Loucy (cell line): ENCODE data around the gene DNM3.
A peak's percentile ranks its signal among the peaks of the same experiment; 100 is the strongest.

Experiments used
- H2AFZ ChIP-seq: fragments of 200-600 bp; sonication (generic); 2 replicates; pipeline ENCODE4 v1.6.0; 2016; ENCODE audit warnings: antibody characterized with exemption, mild to moderate bottlenecking, low read length, moderate library complexity
- H3F3A ChIP-seq: fragments of 200-600 bp; 2 replicates; pipeline ENCODE4 v1.6.0; 2016; ENCODE audit warnings: antibody characterized with exemption, low read depth, mild to moderate bottlenecking
- H3K27me3 ChIP-seq: fragments of 200-600 bp; sonication (generic); 2 replicates; pipeline ENCODE4 v1.6.1; 2014; ENCODE audit warnings: low read length, mild to moderate bottlenecking; ENCODE audit not compliant: insufficient read depth, poor library complexity, severe bottlenecking
- H3K36me3 ChIP-seq: fragments of 200-600 bp; sonication (generic); 2 replicates; pipeline ENCODE4 v1.6.1; 2016; ENCODE audit warnings: low read length; ENCODE audit not compliant: insufficient read depth
- H3K4me1 ChIP-seq: fragments of 200-600 bp; sonication (generic); 2 replicates; pipeline ENCODE4 v1.5.1; 2014; ENCODE audit warnings: low read length, mild to moderate bottlenecking; ENCODE audit not compliant: insufficient read depth, poor library complexity, severe bottlenecking
- H3K4me2 ChIP-seq: fragments of 200-600 bp; sonication (generic); 2 replicates; pipeline ENCODE4 v1.6.0; 2014; ENCODE audit warnings: antibody characterized with exemption, low read length, low read depth, mild to moderate bottlenecking; ENCODE audit not compliant: poor library complexity, severe bottlenecking
- H3K4me3 ChIP-seq: fragments of 200-600 bp; sonication (generic); 2 replicates; pipeline ENCODE4 v1.5.1; 2014; ENCODE audit warnings: low read length, mild to moderate bottlenecking, mixed read lengths; ENCODE audit not compliant: poor library complexity, severe bottlenecking
- H3K79me2 ChIP-seq: fragments of 200-600 bp; sonication (generic); 2 replicates; pipeline ENCODE4 v1.6.1; 2014; ENCODE audit warnings: low read length; ENCODE audit not compliant: insufficient read depth
- H3K9ac ChIP-seq: fragments of 200-600 bp; sonication (generic); 2 replicates; pipeline ENCODE4 v1.6.0; 2014; ENCODE audit warnings: mild to moderate bottlenecking, low read depth, low read length, moderate library complexity; ENCODE audit not compliant: poor library complexity, severe bottlenecking
- H3K9me2 ChIP-seq: fragments of 200-600 bp; sonication (generic); replicated peaks from 2 replicates; pipeline ENCODE4 v1.6.1; 2016; ENCODE audit warnings: low read depth, low read length, mixed read lengths
- H3K9me3 ChIP-seq: fragments of 200-600 bp; sonication (generic); 2 replicates; pipeline ENCODE4 v1.6.1; 2014; ENCODE audit warnings: mild to moderate bottlenecking, antibody characterized with exemption, low read length, low read depth; ENCODE audit not compliant: insufficient read depth
- H4K20me1 ChIP-seq: fragments of 200-600 bp; sonication (generic); 2 replicates; pipeline ENCODE4 v1.6.0; 2014; ENCODE audit warnings: antibody characterized with exemption, low read length, mild to moderate bottlenecking; ENCODE audit not compliant: insufficient read depth, poor library complexity, severe bottlenecking
- CTCF ChIP-seq: fragments of 200-600 bp; sonication (generic); conservative IDR thresholded peaks from 2 replicates; pipeline ENCODE4 v1.5.1; 2014; ENCODE audit warnings: mild to moderate bottlenecking, antibody characterized with exemption, low read length
- EZH2phosphoT487 ChIP-seq: fragments of 200-600 bp; IDR thresholded peaks from 2 replicates; pipeline ENCODE4 v1.6.1; 2018; ENCODE audit warnings: antibody characterized with exemption, mild to moderate bottlenecking, moderate library complexity, borderline replicate concordance

The DNM3 gene

GRCh38 chr1:171973421-171973820 is 132.1 kb downstream of the DNM3 start:
- H3K9ac ChIP-seq = no peak overlapping the region
- H3K4me3 ChIP-seq = no peak overlapping the region
- H3K4me1 ChIP-seq = no peaks in the 10 kb centered on the region
- no peaks in the 10 kb centered on the region for H3K27me3 ChIP-seq
- no peaks in the 10 kb centered on the region for H3K79me2 ChIP-seq
- H3K9me2 ChIP-seq = no peaks in the 10 kb centered on the region
- no peak overlapping the region for H2AFZ ChIP-seq
- H3K9me3 ChIP-seq = no peaks in the 10 kb centered on the region; the same call in 1 of the 2 replicates
- no peak overlapping the region for H3K4me2 ChIP-seq
- no peaks in the 10 kb centered on the region for H4K20me1 ChIP-seq
- no peaks in the 10 kb centered on the region for H3F3A ChIP-seq
- no peaks in the 10 kb centered on the region for H3K36me3 ChIP-seq
- no peak for TF ChIP-seq CTCF

DNA sequence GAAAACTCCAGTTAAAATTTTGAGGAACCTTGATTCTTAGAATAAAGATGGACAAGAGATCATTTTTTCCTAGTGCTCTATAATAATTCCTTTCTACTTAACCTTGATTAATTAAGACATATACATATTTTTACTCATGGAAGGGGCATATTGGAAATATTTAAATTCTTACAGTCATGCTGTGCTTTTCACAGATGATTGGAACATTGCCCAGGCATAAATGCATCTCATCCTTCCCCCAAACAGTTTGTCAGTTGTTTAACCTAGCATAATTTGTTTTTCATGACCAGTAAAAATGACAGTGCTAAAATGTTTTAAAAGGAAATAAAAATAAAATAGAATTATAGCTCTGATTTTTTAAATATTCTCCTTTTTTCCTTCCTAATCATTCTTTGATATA is 140.0 kb downstream of the DNM3 start:
- H4K20me1 ChIP-seq = no peaks in the 10 kb centered on the region
- no peak overlapping the region for H3K4me2 ChIP-seq
- no peaks in the 10 kb centered on the region for H3K9me3 ChIP-seq
- H3K4me1 ChIP-seq = no peaks in the 10 kb centered on the region
- H3K27me3 ChIP-seq = no peaks in the 10 kb centered on the region
- no peaks in the 10 kb centered on the region for H3K9me2 ChIP-seq
- TF ChIP-seq CTCF = no peak
- no peak for TF ChIP-seq EZH2phosphoT487
- no peak overlapping the region for H2AFZ ChIP-seq
- no peaks in the 10 kb centered on the region for H3K79me2 ChIP-seq
- H3K36me3 ChIP-seq = no peaks in the 10 kb centered on the region
- no peaks in the 10 kb centered on the region for H3F3A ChIP-seq
- H3K9ac ChIP-seq = no peak overlapping the region
- no peak overlapping the region for H3K4me3 ChIP-seq

DNA sequence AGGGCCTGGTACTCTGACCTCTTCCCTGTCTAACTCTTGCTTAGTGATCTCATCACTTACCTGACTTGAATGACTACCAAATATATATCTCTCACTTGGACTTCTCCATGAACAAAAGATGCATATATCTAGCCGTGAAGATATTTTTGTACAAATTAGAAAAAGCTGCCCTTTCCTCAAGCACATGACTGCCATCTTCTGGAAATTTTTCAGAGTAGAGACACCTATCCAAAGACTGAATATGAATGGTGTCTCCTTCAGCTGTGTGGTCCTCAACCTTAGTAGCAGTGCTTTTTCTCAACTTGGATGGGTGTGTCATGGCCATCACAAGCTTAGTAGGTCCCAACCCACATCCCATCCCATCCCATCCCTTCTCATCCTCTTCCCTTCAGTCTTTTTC is 142.3 kb downstream of the DNM3 start:
- no peak for TF ChIP-seq EZH2phosphoT487
- TF ChIP-seq CTCF = peak; percentile 56
- Histone ChIP-seq H3K9me3 (no peaks in the 10 kb centered on the region), H3K9ac (no peak overlapping the region), H2AFZ (no peak overlapping the region), H3K4me2 (no peak overlapping the region), H3K36me3 (no peaks in the 10 kb centered on the region), H3K4me3 (no peak overlapping the region), H4K20me1 (no peaks in the 10 kb centered on the region), H3F3A (no peaks in the 10 kb centered on the region), H3K79me2 (no peaks in the 10 kb centered on the region), H3K4me1 (no peaks in the 10 kb centered on the region), H3K27me3 (no peaks in the 10 kb centered on the region), H3K9me2 (no peaks in the 10 kb centered on the region)
